ENCODE results near the gene ABLIM2.

Gene ABLIM2

GRCh38 chr4:8136529-8136928 lies 22.1 kb downstream of the ABLIM2 start:
- DNase-seq (ENCODE audit: low spot score): no peak

- no peak for DNase-seq (ENCODE audit: low spot score)
Measured at GRCh38 chr4:8135666-8136065, 22.9 kb downstream of the ABLIM2 start.

GRCh38 chr4:8133897-8134563 lies 24.6 kb downstream of the ABLIM2 start:
- no peak for DNase-seq (ENCODE audit: low spot score)

GRCh38 chr4:8132947-8133705 lies 25.5 kb downstream of the ABLIM2 start:
- DNase-seq (ENCODE audit: low spot score): no peak

- no peak for DNase-seq (ENCODE audit: low spot score)
Measured at GRCh38 chr4:8132400-8132799, 26.2 kb downstream of the ABLIM2 start.

GRCh38 chr4:8131826-8132225 lies 26.8 kb downstream of the ABLIM2 start:
- DNase-seq (ENCODE audit: low spot score): no peak

GRCh38 chr4:8131210-8131609 lies 27.4 kb downstream of the ABLIM2 start:
- DNase-seq (ENCODE audit: low spot score): no peak

- DNase-seq (ENCODE audit: low spot score): no peak
Measured at GRCh38 chr4:8130346-8131066, 28.1 kb downstream of the ABLIM2 start.

GRCh38 chr4:8129785-8130184 lies 28.8 kb downstream of the ABLIM2 start:
- no peak for DNase-seq (ENCODE audit: low spot score)

- no peak for DNase-seq (ENCODE audit: low spot score)
Measured at GRCh38 chr4:8129136-8129535, 29.5 kb downstream of the ABLIM2 start.

- DNase-seq (ENCODE audit: low spot score): no peak
Measured at GRCh38 chr4:8128100-8128856, 30.3 kb downstream of the ABLIM2 start.

GRCh38 chr4:8127051-8127826 lies 31.4 kb downstream of the ABLIM2 start:
- no peak for DNase-seq (ENCODE audit: low spot score)

GRCh38 chr4:8126523-8126922 lies 32.1 kb downstream of the ABLIM2 start:
- DNase-seq (ENCODE audit: low spot score): no peak

- DNase-seq (ENCODE audit: low spot score): no peak
Measured at GRCh38 chr4:8125526-8126056, 33.0 kb downstream of the ABLIM2 start.

- DNase-seq (ENCODE audit: low spot score): no peak
Measured at GRCh38 chr4:8123870-8124269, 34.7 kb downstream of the ABLIM2 start.

- DNase-seq (ENCODE audit: low spot score): no peak
Measured at GRCh38 chr4:8123389-8123788, 35.2 kb downstream of the ABLIM2 start.

GRCh38 chr4:8122746-8123145 lies 35.9 kb downstream of the ABLIM2 start:
- DNase-seq (ENCODE audit: low spot score): no peak

- no peak for DNase-seq (ENCODE audit: low spot score)
Measured at GRCh38 chr4:8121292-8122015, 37.2 kb downstream of the ABLIM2 start.

GRCh38 chr4:8120501-8120900 lies 38.1 kb downstream of the ABLIM2 start:
- no peak for DNase-seq (ENCODE audit: low spot score)

GRCh38 chr4:8119877-8120276 lies 38.7 kb downstream of the ABLIM2 start:
- no peak for DNase-seq (ENCODE audit: low spot score)

- DNase-seq (ENCODE audit: low spot score): no peak
Measured at GRCh38 chr4:8118531-8118930, 40.1 kb downstream of the ABLIM2 start.

Data from COLO829 (cell line).